Parathyroid adenoma (tissue), 2 donors: Measurements from ENCODE around the gene LRCH1.

Source experiments
- H2AFZ ChIP-seq: fragments of 300-600 bp; sonication (generic); one replicate; pipeline ENCODE4 v1.7.0; 2017; ENCODE audit warnings: antibody characterized with exemption, mild to moderate bottlenecking
- H3K27ac ChIP-seq: fragments of 300-600 bp; sonication (generic); one replicate; pipeline ENCODE4 v1.7.0; 2017
- H3K27me3 ChIP-seq: fragments of 300-600 bp; sonication (generic); one replicate; pipeline ENCODE4 v1.7.0; 2017; ENCODE audit warnings: low read length; ENCODE audit not compliant: control insufficient read depth, insufficient read depth
- H3K36me3 ChIP-seq: fragments of 300-600 bp; sonication (generic); one replicate; pipeline ENCODE4 v1.7.0; 2017; ENCODE audit warnings: low read length; ENCODE audit not compliant: control insufficient read depth, insufficient read depth
- H3K4me1 ChIP-seq: fragments of 300-600 bp; sonication (generic); one replicate; pipeline ENCODE4 v1.7.0; 2017; ENCODE audit warnings: control low read depth
- H3K4me2 ChIP-seq: fragments of 300-600 bp; sonication (generic); one replicate; pipeline ENCODE4 v1.7.0; 2017; ENCODE audit warnings: low read length
- H3K4me3 ChIP-seq: fragments of 300-600 bp; sonication (generic); one replicate; pipeline ENCODE4 v1.7.0; 2017; ENCODE audit warnings: low read depth, low read length
- H3K79me2 ChIP-seq: fragments of 300-600 bp; sonication (generic); one replicate; pipeline ENCODE4 v1.7.0; 2017; ENCODE audit warnings: control low read depth
- H3K9ac ChIP-seq: fragments of 300-600 bp; sonication (generic); one replicate; pipeline ENCODE4 v1.7.0; 2017; ENCODE audit warnings: mild to moderate bottlenecking
- H3K9me3 ChIP-seq: fragments of 300-600 bp; sonication (generic); one replicate; pipeline ENCODE4 v1.7.0; 2017; ENCODE audit warnings: low read length; ENCODE audit not compliant: control insufficient read depth
- TF ChIP-seq, protein P1 (sequence below): fragments of 300-600 bp; sonication (generic); IDR thresholded peaks from one replicate; pipeline ENCODE4 v1.7.0; 2017; ENCODE audit warnings: antibody characterized with exemption, mild to moderate bottlenecking
- donor health status: primary hyperparathyroidism.

Gene LRCH1

DNA sequence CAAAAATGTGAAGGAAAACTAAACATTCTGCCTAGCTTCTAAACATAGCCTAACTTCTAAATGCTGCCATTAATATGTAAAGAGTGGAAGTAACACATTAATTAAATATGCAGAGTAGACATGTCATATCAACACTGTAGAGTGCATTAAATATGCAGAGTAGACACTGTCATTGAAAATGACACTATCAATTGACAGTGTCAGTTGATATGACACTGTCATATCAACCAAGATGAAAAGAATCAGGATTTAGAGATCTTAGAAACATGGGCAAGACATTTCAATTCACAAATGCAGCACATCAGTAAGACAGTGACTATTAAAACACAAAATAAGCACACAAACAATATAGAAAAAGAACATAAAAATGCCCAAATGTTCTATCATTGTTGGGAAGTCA is 218.7 kb downstream of the LRCH1 start:
- no peak overlapping the region for H3K9ac ChIP-seq
- H3K4me3 ChIP-seq: peak overlapping the region; percentile 23
- TF ChIP-seq, protein P1, sequence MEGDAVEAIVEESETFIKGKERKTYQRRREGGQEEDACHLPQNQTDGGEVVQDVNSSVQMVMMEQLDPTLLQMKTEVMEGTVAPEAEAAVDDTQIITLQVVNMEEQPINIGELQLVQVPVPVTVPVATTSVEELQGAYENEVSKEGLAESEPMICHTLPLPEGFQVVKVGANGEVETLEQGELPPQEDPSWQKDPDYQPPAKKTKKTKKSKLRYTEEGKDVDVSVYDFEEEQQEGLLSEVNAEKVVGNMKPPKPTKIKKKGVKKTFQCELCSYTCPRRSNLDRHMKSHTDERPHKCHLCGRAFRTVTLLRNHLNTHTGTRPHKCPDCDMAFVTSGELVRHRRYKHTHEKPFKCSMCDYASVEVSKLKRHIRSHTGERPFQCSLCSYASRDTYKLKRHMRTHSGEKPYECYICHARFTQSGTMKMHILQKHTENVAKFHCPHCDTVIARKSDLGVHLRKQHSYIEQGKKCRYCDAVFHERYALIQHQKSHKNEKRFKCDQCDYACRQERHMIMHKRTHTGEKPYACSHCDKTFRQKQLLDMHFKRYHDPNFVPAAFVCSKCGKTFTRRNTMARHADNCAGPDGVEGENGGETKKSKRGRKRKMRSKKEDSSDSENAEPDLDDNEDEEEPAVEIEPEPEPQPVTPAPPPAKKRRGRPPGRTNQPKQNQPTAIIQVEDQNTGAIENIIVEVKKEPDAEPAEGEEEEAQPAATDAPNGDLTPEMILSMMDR: no peak
- H3K36me3 ChIP-seq: no peaks in the 10 kb centered on the region
- H3K79me2 ChIP-seq: no peaks in the 10 kb centered on the region
- H3K27ac ChIP-seq: no peak overlapping the region
- H3K27me3 ChIP-seq: no peaks in the 10 kb centered on the region
- no peaks in the 10 kb centered on the region for H3K9me3 ChIP-seq
- no peak overlapping the region for H2AFZ ChIP-seq
- H3K4me2 ChIP-seq: peak overlapping the region; percentile 20
- no peaks in the 10 kb centered on the region for H3K4me1 ChIP-seq

DNA sequence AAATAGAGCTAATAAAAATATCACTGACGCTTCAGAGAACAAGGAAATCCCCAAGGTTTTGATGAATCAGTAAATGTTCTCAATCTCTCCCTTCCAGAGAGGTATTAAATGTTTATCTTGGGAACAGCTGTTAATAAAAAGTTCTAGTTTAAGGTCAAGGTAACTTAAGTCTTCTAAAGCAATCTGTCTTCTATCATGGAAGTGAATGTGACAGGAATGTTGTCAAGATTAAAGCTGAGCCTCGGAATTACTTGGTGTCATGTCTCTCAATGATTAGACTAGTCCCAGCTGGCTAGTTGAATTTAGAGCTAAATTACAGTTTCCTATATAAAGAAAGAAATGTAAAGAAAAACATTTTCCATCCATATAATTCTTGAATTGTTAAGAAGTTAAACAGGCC is 220.6 kb downstream of the LRCH1 start:
- Histone ChIP-seq H3K9me3 (no peaks in the 10 kb centered on the region), H3K4me2 (no peak overlapping the region), H3K9ac (no peak overlapping the region), H3K36me3 (no peaks in the 10 kb centered on the region), H3K4me3 (no peak overlapping the region), H3K4me1 (no peaks in the 10 kb centered on the region), H2AFZ (no peak overlapping the region), H3K27ac (no peak overlapping the region), H3K27me3 (no peaks in the 10 kb centered on the region), H3K79me2 (no peaks in the 10 kb centered on the region)
- TF ChIP-seq, protein P1: no peak

DNA sequence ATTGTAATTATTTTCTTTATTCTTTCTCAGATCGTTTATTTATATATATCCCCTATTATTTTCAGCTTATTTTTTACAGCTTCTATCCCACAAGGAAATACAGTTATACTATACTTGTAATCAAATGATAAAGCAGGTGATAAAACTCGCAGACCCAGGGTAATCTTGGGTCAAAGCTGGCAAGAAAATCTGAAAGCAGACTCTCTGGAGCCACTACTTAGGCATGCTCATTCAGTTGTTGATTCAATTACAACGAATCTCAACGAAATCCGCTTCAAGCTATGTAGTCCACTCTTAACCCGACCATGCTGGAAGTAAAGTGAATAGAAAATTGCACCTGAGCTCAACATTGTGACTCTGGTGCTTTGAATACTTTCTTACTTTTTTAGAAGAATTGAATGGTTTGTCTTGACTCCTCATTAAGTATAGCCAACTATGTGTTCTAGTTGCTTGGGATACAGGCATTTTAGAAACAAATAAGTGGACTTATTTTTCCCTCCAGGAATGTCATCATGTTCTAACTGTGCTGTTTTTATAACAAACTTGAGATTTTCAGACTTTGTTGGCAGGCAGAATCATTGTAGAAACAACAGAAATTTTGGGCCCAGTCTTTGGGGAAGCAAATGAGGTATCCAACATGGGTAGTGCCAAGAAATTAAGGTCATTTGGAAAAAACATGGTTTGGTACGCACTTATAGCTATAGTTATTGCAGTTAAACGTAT is 222.6 kb downstream of the LRCH1 start:
- Histone ChIP-seq H3K27me3 (no peaks in the 10 kb centered on the region), H2AFZ (no peak overlapping the region), H3K9me3 (no peaks in the 10 kb centered on the region), H3K9ac (no peak overlapping the region), H3K4me3 (no peak overlapping the region), H3K27ac (no peak overlapping the region), H3K4me2 (no peak overlapping the region), H3K79me2 (no peaks in the 10 kb centered on the region), H3K4me1 (no peaks in the 10 kb centered on the region), H3K36me3 (no peaks in the 10 kb centered on the region)
- TF ChIP-seq, protein P1: no peak

DNA sequence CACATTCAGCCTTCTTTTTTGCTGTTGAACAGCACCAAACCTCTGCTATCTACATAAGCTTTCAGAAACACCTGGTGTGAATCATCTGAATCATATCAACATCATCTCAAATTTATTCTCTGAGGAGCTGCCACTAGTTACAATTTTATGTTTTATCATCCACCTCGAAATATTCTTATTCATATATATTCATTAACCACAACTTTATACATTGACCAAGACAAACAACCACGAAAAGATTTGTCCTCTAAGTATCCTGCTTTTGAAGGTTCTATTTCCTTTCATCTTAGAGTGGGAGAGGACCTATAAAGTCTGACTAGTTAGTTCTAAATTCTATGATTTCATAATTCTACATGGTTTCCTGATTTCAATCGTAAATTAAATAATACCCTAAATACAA is 225.1 kb downstream of the LRCH1 start:
- Histone ChIP-seq H3K4me2 (no peak overlapping the region), H2AFZ (no peak overlapping the region), H3K4me3 (no peak overlapping the region), H3K9ac (no peak overlapping the region), H3K36me3 (no peaks in the 10 kb centered on the region), H3K27ac (no peak overlapping the region), H3K4me1 (no peaks in the 10 kb centered on the region), H3K9me3 (no peaks in the 10 kb centered on the region), H3K79me2 (no peaks in the 10 kb centered on the region), H3K27me3 (no peaks in the 10 kb centered on the region)
- TF ChIP-seq, protein P1: no peak

DNA sequence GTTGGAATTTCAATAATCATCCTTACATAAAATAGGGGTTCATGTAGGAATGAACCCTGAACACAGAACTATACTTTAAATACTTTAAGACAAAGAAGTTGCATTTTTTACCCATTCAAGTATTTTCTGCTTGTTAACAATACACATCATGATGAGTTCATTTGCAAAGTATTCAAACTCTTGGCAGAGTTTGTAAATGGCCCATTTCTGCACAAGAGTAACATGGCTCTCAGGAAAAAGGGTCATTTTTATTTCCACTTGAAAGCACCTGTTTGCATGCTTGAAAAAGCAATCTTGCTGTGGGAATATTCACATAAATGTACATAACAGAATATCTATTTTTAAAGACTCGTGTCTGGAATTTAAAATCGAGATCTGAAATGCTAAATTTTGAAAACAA is 225.9 kb downstream of the LRCH1 start:
- TF ChIP-seq, protein P1: no peak
- H3K4me3 ChIP-seq: no peak overlapping the region
- no peaks in the 10 kb centered on the region for H3K27me3 ChIP-seq
- H3K79me2 ChIP-seq: no peaks in the 10 kb centered on the region
- no peaks in the 10 kb centered on the region for H3K36me3 ChIP-seq
- no peak overlapping the region for H3K9ac ChIP-seq
- H3K4me2 ChIP-seq: no peak overlapping the region
- no peaks in the 10 kb centered on the region for H3K9me3 ChIP-seq
- H2AFZ ChIP-seq: no peak overlapping the region
- no peak overlapping the region for H3K27ac ChIP-seq
- H3K4me1 ChIP-seq: no peaks in the 10 kb centered on the region
